ENCODE data around the gene SMIM15.

SMIM15 gene

DNA sequence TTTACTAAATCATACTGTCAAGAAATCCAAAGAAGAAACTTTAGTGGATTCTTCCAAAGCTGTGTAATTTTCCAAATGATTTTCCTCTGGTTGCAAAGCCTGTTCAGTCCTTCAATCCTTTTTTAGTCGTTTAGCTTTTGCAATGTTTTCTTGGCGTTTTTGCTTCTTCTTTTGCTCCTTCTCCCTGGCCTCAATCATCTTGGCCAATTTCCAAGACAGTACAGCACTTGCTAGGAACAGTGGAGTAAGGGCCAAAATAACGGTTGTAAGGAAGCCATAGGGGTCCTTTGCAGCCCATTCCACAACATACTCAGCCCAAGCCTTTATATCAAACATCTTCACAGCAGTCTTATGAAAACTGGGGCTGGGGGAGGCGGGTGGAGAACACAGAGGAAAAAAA is 2.4 kb downstream of the SMIM15 start:
- DNase-seq (ENCODE audit: low spot score), result no peak

DNA sequence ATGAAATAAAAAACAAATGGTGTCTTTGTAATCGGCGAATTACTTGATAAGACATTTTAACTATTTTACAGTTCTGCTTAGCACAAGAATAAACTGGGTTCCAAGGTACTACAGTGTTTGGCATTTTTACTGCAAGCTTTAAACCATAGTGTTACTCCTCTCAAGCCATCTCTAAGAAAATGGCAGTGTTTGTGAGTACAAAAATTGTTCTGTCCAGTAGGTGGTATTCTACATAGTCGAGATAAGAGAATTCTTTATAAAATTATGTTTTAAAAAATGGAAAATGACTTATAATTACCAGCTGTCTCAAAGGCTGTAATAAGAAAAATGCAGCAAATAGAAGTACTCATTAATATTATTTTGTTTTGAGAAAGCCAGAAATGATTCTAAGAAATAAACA is 3.2 kb downstream of the SMIM15 start:
- DNase-seq (ENCODE audit: low spot score), result no peak

DNA sequence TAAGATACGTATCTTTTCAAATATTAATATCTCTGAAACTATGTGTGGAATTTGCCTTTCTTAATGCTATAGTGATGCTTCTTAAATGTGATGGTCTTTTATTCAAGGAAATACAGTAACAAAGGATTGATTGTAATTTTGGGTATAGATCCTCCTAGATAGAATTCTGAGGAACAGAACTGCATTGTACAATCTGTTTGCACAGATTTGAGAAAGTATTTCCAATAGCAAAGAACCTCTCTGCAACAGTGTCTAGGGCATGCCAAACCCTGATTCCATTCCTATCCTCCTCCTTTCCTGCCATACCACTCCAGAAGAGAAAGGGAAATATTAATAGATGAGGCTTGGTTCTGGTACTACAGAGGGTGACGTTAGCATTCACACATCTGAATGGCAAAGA is 10.4 kb downstream of the SMIM15 start:
- no peak for DNase-seq (ENCODE audit: low spot score)

DNA sequence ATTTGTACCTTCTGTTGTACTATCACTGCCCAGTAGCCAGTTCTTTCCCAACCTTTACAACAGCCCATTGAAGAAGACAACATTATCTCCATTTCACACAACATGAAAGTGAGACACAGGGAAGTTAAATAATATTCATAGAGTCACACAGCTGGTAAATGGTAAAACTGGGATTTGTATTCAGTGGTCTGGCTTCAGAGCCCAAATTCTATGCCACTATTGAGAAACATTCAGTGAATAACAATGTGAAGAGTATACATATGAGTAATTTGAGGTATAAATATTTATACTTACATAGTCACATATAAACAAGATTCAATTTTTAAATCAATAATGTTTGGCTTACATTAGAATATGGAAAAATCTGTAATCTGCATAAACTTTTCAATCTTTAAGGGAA is 13.8 kb downstream of the SMIM15 start:
- DNase-seq (ENCODE audit: low spot score), result no peak

DNA sequence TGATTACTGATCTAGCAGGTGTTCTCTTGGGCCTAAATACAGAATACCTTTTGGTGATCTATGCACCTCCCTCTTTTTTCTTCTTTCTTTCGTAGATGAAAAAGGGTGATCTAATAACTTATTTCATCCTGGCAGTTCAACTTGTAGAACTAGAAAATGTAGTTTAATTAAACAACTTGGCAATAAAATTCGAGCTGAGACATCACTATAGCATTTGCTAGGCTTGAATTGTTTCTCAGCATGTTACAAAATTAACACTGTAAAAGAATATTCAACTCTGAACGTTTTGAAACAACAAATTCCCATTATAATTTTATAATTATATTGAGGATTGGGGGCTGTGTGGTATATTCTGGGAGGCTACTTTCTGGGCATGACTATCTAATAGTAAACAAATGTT is 19.5 kb downstream of the SMIM15 start:
- no peak for DNase-seq (ENCODE audit: low spot score)

DNA sequence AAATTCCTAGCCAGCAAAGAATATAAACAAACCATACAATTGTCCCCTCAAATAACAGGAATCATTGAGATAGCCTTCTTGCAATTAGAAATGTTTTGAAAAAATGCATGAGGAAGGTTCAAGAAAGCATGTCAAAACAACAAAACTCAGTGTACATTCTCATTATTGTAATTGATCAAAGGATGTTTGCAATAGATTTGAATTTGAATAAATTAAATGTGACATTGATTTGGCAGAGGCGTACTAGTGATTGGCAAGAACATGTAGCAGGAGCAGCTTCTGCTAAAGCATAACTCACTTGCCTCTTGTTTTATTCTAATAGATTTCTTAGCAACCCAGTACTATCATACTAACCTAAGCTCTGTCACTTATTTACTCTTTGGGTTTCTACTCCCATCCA is 19.9 kb downstream of the SMIM15 start:
- DNase-seq (ENCODE audit: low spot score), result no peak

DNA sequence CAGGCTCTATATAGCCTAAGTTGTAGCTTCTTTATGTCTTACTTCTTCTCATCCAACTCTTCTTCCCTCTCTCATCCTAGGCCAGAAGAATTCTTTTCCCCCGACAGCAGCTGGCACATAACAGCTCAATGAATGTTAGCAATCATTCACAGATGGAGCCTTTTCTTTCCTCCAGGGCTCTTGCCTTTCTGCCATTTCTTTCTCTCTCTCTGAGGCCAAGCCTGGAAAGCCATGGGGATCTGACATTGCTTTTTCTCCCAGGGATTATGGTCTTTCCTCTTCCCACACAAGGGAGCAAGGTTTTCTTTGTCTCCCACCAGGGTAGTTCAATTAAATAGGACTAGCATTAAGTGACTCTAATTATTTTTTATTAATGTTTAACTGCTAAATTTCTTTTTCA is 20.5 kb downstream of the SMIM15 start:
- no peak for DNase-seq (ENCODE audit: low spot score)

DNA sequence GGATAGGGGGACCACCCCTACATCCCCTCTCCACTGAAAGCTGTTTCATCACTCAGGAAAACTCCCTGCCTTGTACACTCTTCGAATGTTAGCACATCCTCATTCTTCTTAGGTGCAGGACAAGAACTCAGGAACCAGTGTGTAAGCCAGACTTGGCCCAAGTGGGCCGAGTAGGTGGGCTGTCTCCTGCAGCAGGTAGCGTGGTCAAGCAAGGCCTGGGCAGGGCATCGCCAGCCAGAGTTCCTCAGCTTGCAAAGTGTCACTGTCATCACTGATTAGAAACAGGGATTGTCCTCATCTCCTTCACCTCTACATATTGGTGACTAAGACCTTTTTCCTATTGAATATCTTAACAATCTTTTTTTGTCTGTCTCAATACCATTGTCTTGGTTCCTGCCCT is 22.3 kb downstream of the SMIM15 start:
- DNase-seq (ENCODE audit: low spot score), result no peak

DNA sequence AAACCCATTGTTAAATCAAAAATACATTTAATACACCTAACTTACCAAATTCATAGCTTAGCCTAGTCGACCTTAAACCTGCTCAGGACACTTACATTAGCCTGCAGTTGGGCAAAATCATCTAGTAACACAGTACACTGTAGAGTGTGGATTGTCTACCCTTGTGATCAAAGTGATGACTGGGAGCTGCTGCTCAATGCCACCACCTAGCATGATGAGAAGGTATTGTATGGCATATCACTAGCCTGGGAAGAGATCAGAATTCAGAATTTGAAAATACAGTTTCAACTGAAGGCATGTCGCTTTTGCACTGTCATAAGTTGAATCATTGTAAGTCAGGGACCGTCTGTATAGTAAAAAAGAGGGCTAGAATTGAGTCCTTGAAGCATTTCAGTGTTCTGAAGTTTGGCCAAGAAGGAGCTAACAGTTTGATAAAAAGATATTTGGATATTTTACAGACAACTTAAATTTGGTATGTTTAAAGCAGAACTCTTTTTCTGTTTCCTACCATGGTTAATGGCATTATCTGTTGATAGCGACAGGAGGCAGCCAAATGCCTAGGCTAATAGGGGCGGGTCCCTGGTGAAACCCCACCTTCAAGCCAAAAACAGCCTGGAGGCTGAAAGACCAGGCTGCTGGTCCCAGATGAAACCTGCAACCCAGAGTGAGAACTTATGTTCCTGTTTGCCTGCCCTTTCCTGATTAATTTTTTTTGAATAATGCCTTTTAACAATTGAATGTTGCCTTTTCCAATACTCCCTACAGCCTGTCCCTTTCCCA is 23.0 kb downstream of the SMIM15 start:
- DNase-seq (ENCODE audit: low spot score), result no peak

DNA sequence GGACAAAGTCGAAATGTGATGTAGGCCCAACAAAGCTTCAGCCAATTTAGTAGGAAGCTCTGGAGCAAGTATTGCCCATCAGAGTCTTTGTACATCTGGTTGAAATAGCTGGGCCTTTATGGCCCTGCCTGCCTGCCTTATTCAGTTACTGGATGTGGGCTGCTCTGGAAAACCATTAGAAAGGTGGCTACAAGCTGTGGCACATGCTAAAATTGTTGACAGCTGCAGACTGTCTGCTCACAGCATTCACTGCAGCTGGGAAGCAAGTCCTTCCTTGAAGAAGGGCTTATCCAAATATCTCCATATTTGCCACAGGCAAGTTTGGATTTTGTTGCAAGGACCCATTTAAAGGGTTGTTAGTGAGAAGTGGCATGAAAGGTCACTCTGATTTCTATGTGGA is 24.4 kb downstream of the SMIM15 start:
- no peak for DNase-seq (ENCODE audit: low spot score)

DNA sequence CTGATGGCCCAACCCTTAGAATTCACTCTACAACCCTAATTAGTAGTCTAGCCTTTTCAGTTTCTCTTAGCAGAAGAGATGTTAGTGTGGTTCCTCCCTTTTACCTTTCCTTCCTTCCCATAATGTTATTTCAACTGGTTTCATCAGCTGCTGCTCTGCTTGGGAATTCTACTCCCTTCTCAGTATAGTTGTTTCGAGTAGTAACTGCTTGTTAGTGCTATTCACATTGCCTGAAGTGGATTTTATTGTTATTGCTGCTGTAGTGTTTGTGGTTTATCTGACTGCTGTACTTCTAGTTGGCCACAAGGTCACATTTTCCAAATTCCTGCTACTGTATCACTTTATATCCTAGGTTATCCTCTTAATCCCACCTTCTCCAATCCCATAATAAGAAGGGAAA is 29.7 kb downstream of the SMIM15 start:
- no peak for DNase-seq (ENCODE audit: low spot score)

DNA sequence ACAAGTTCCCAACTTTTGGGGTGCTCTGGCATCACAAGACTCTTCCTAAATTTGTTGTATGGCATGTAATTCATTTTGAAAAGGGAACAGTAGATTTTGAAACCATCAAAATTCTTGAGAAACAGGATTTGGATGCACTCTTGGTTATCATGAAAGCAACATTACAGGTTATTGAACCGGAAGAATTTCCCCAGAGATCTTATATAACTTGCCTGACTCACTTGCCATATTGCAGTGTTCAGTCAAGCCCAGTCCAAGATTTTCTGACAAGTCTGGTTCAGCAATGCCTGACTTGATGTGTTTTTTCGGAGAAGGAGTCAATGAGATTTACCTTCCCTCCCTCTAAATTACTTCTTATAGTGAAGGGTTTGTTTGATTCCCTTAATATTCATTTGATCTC is 32.0 kb downstream of the SMIM15 start:
- no peak for DNase-seq (ENCODE audit: low spot score)

DNA sequence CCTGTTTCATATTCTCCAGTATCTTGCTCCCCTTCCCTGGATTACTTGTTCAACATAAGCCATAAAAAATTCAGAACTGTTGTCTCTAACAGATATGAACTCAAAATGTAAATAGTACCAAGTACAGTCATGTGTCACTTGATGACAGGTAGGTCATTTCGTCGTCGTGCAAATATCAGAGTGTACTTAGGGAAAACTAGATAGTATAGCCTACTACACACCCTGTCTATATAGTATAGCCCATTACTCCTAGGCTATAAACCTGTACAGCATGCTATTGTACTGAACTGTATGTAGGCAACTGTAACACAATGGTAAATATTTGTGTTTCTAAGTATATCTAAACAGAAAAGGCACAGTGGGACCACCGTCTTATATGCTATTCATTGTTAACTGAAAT is 39.1 kb downstream of the SMIM15 start:
- DNase-seq (ENCODE audit: low spot score), result no peak

DNA sequence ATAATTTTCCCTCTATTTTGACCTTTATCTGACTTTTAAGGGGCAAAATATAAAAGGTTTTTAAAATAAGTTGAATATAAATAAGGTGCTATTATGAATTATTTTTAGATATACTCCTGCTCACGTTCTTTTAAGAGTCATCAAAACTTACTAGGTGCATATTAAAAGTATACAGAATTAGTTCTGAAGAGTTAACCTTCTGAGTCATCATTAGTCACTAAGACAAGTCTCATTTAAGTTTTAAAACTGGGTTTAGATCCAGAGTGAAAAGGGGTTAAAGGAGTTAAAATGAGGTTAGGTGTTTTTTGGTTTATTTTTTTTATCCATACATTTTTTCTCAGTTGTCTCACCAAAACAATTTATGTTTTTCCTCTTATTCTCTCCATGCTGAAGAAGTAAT is 41.7 kb downstream of the SMIM15 start:
- no peak for DNase-seq (ENCODE audit: low spot score)

DNA sequence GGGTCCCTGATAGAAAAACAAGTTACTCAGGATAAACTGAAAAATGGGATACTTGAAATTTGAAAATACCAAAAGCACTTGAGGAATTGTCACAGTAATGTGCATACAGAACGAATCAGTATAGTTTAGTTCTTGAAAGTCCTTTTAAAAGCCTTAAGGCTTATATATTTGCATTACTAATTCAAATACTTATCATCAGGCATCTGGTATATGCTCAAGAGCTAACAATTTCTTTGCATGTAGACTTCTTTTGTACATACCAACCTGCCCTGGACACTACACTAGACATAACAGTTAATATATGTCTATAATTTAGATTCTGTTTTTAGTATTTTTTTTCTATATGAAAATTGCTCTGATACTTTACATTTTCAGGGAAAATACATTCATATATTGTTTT is 43.2 kb downstream of the SMIM15 start:
- DNase-seq (ENCODE audit: low spot score), result no peak

DNA sequence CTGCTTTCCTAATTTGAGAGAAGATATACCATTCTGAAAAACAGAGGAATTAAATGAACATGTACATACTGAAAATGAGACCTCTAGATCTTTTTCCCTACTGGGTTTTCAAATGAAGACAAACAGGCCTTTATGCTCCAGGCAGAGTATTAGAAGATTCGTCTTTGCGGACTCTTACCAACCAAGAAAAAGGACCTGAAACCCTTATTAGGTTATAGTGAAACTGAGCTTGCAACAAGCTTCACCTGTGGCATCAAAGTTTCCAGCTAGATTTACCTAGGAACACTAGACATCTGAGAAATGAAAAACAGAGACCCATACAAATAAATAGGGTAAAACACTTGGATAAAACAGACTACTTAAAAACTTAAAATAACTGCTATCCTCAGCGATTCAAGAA is 46.3 kb downstream of the SMIM15 start:
- DNase-seq (ENCODE audit: low spot score), result no peak

DNA sequence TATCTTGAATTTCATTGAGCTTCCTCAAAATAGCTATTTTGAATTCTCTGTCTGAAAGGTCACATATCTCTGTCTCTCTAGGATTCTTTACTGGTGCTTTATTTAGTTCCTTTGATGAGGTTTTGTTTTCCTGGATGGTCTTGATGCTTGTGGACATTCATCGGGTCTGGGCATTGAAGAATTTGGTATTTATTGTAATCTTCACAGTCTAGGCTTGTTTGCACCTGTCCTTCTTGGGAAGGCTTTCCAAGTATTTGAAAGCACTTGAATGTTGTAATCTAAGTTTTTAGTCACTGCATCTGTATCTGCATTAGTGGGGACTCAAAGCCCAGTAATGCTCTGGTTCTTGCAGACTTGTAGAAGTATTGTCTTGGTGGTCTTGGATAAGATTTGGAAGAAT is 47.8 kb downstream of the SMIM15 start:
- no peak for DNase-seq (ENCODE audit: low spot score)
